Sciatic nerve (tissue), 2 donors: ENCODE data around the gene ZFPM1. TPM values are rescaled to one million over a fixed set of nuclear protein-coding genes. Genes with fewer than 3 reads are reported as not detected.

Experiments
- ATAC-seq: fragments of 200-7000 bp; cut with Tn5 transposase; one replicate; pipeline ENCODE4 v1.9.1; 2020; ENCODE audit warnings: mild to moderate bottlenecking, moderate library complexity
- DNase-seq: peaks from one replicate; pipeline ENCODE4 v3.0.0-alpha.2; 2020; ENCODE audit warnings: low spot score
- intact Hi-C: fragments of 100-400 bp; cut with DNase I; formaldehyde crosslinking; loops from one replicate; pipeline ENCODE4 v1.14.2; 2022
- total RNA-seq: library from RNA; stranded (reverse); fragmentation: NEBNext Ultra II Directional; extraction: Animal tissue kit (Norgen Biotek cat#: 25700); gene quantifications from one replicate; pipeline ENCODE4 v1.2.1, GENCODE V29; 2021
- donor health status: DM: no; HTN: no; CAD: no.
- donor health status: DM: no; HTN: no; CAD: no.

ZFPM1 gene
- total RNA-seq, 1 donor from 2014 or later, result 3.9 TPM

DNA sequence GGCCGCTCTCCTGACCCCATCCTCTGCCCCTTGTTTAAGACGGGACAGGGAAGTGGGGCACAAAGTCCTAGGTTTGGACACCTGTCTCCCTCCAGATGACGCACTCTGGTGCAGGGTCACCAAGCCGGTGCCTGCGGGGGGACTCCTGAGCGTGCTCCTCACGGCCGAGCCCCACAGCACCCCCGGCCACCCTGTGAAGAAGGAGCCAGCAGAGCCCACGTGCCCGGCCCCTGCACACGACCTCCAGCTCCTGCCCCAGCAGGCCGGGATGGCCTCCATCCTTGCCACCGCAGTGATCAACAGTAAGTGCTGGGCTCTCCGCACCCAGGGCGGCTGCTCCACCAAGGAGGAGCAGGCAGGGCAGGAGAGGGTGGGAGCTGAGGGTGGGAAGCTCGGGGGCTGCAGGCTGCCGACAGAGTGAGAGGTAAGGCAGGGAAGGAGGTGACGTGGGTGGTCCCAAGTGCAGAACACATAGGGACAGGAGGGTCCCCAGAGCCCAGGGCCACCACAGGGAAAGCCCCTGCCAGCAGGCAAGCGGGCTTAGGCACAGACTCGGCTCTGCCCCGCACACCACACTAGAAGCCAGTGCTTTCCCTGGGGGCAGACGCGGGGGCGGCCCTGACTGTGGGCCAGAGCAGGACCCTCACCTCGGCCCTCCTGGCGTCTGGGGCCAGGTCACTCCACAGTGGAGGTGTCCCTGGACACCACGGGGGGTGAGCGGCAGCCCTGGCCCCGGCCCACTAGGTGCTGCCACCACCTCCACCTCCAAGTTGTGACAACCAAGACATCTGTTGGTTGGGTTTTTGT, 75.1 kb downstream of the ZFPM1 start:
- intact Hi-C loops, result loop anchor here (2.0 kb wide), 1 partner anchor 85 kb away; no protein-coding TSS in a partner anchor
- ATAC-seq, result no peak
- DNase-seq, result no peak

DNA sequence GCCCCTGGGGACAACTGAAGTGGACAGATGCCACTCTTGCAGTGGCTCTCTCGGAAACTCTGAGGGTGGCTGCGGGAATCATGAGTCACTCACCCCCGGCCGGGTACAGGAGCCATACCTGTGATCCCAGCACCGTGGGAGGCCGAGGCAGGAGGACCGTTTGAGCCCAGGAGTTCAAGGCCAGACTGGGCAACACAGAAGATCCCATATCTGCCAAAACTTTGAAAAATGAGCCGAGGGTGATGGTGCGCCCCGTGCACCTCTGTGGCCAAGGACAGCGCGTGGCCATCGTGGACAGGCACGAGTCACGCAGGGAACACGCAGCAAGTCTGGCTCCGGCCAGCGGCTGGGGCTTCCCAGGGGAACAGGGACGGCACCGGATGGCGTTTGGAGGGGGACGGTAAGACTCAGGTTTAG, 75.8 kb downstream of the ZFPM1 start:
- intact Hi-C loops, result loop anchor here (2.0 kb wide), 1 partner anchor 86 kb away; no protein-coding TSS in a partner anchor
- no peak for ATAC-seq
- DNase-seq, result no peak

DNA sequence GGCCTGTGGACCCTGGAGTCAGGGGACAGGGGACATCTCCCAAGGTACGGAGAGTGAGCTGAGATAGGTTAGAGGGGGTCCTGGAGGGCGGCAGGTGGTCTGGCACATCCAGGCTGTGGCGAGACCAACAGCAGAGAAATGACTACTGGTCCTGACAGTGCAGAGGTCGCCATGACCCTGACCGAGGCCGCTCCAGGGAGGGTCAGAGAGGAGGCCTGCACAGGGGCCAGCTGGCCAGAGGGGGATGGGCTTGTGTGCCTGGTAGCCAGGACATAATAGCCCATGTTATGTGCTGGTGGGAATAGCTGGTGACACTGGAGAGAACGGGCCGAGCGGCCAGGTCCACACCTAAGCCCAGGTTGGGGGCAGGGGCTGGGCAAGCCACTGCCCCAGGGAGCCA, 76.5 kb downstream of the ZFPM1 start:
- no peak for DNase-seq
- intact Hi-C loops, result loop anchor here (2.0 kb wide), 1 partner anchor 87 kb away; no protein-coding TSS in a partner anchor

DNA sequence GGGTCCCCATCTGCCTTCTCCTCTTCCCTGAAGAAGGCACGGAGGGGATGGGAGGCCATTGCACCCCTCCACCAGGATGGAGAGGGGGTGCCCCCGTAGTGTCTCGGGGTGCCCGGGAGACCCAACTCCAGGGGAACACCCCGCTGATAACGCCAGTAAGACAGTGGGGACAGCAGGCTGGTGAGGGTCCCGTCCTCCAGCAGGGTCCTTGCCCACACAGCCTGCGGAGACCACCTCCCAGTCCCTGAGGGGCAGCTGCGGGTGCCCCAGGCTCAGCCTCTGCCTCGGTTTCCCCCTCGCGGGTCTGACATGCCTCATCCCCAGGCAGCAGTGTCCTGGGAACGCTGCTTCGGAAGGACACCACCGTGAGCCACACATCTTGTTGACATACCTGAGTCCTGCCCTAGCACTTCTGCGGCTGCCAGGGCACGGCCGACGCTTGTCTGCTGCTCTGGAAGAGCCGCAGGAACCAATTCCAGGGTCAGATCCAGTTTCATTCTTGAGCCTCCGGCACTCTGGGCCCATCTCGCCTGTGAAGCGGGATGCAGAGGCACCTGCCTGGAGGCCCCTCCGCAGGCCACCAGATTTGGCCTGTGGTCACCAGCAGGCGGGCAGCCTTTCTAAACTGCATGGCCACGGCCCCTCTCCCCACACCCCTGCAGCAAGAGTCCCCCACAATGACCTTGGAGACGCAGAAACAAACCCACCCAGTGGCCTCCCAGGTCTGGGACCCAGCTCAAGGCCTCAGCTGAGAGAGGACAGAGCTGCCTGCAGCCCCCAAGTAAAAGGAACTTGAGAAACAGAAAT, 77.2 kb downstream of the ZFPM1 start:
- ATAC-seq, result no peak
- intact Hi-C loops, result no loop called here
- no peak for DNase-seq

More for the DNA sequence above, 76.5 kb downstream of the ZFPM1 start:
- ATAC-seq, result no peak

DNA sequence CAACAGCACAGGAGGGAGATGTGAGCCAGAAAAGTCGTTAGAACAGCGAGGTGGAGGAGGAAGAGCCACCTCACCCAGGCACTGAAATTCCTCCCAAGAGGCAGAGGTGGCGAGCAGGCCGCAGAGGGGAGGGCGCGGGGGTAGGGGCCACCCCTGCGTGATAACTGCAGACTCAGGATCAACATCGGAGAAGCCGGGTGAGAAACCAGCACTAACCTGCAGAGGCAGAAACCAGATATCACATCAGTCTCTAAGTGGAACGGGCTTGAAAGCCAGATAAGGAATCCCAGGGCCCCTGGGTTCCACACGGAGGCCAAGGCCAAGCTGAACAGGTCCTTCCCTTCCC, 77.8 kb downstream of the ZFPM1 start:
- ATAC-seq, result no peak
- intact Hi-C loops, result no loop called here
- no peak for DNase-seq

DNA sequence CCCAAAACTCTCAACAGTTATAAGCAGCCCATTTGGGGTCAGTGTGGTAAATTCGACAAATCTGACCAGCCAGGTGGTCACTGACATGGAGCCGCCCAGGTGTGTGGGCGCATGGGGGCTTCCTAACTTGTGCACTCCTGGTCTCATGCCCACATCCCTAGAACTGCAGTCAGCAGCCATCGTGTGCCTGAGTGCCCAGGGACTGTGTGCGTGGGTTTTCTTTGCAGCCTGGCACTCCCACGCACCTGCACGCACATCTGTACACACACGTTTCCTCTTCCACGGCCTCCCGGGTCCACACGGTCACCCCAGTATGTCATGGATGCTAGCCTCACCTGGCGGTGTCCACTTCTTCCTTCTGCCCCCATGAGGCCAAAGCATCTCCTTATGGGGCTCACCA, 78.3 kb downstream of the ZFPM1 start:
- ATAC-seq (no peak), DNase-seq (no peak)
- intact Hi-C loops, result no loop called here

DNA sequence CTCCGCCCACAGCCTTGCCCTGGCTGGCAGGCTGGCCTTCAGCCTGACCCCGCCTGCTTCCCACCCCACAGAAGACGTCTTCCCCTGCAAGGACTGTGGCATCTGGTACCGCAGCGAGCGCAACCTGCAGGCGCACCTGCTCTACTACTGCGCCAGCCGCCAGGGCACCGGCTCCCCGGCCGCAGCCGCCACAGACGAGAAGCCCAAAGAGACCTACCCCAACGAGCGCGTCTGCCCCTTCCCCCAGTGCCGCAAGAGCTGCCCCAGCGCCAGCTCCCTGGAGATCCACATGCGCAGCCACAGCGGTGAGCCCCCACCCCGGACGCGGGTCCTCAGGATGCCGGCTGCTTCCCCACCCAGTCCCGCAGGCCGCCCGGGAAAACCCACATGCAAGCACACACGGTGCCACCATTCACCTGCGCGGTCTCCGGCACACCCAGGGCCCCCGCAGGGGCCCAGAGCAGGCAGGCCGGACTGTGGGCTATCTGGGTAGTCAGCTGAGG, 78.9 kb downstream of the ZFPM1 start:
- DNase-seq (no peak), ATAC-seq (no peak)
- intact Hi-C loops, result no loop called here

DNA sequence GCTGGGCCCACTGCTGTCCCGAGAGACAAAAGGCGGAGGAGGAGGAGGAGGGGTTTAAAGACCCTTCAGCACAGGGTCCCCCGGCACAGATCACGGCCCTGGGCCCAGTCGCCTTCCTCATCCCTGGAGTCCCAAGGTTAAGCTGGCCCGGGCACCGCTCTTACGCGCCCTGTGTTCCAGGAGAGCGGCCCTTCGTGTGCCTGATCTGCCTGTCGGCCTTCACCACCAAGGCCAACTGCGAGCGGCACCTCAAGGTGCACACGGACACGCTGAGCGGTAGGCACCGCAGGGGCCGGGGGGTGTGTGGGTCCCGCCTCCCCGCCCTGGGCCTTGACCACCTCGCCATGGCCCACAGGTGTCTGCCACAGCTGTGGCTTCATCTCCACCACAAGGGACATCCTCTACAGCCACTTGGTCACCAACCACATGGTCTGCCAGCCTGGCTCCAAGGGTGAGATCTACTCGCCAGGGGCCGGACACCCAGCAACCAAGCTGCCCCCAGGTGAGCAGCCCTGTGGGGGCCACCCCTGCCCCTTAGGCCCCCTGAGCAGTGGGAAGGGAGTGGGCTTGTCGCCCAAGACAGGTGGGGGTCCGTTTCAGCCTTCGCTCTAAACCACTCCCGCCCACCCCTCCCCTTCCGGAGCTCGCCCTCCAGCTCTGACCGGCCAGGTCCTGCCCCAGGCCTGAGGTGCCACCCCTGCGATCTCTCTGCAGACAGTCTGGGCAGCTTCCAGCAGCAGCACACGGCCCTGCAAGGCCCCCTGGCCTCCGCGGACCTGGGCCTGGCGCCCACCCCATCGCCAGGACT, 79.6 kb downstream of the ZFPM1 start:
- no peak for DNase-seq
- intact Hi-C loops, result no loop called here
- no peak for ATAC-seq

DNA sequence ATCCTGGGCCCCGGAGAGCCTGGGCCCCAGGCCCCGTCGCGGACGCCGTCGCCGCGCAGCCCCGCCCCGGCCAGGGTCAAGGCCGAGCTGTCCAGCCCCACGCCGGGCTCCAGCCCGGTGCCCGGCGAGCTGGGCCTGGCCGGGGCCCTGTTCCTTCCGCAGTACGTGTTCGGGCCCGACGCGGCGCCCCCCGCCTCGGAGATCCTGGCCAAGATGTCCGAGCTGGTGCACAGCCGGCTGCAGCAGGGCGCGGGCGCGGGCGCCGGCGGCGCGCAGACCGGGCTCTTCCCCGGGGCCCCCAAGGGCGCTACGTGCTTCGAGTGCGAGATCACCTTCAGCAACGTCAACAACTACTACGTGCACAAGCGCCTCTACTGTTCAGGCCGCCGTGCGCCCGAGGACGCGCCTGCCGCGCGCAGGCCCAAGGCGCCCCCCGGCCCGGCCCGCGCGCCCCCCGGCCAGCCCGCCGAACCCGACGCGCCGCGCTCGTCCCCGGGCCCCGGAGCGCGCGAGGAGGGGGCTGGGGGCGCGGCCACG, 80.4 kb downstream of the ZFPM1 start:
- no peak for DNase-seq
- no peak for ATAC-seq
- intact Hi-C loops, result no loop called here

DNA sequence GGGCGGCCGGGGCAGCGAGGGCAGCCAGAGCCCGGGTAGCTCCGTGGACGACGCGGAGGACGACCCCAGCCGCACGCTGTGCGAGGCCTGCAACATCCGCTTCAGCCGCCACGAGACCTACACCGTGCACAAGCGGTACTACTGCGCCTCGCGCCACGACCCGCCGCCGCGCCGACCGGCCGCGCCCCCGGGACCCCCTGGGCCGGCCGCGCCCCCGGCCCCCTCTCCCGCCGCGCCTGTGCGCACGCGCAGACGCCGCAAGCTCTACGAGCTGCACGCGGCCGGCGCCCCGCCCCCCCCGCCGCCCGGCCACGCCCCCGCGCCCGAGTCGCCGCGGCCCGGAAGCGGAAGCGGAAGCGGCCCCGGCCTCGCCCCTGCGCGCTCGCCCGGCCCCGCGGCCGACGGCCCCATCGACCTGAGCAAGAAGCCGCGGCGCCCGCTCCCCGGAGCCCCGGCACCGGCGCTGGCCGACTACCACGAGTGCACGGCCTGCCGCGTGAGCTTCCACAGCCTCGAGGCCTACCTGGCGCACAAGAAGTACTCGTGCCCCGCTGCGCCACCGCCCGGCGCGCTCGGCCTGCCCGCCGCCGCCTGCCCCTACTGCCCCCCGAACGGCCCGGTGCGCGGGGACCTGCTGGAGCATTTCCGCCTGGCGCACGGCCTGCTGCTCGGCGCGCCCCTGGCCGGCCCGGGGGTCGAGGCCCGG, 81.0 kb downstream of the ZFPM1 start:
- ATAC-seq (peak; percentile 64), DNase-seq (peak; percentile 88)
- intact Hi-C loops, result no loop called here

DNA sequence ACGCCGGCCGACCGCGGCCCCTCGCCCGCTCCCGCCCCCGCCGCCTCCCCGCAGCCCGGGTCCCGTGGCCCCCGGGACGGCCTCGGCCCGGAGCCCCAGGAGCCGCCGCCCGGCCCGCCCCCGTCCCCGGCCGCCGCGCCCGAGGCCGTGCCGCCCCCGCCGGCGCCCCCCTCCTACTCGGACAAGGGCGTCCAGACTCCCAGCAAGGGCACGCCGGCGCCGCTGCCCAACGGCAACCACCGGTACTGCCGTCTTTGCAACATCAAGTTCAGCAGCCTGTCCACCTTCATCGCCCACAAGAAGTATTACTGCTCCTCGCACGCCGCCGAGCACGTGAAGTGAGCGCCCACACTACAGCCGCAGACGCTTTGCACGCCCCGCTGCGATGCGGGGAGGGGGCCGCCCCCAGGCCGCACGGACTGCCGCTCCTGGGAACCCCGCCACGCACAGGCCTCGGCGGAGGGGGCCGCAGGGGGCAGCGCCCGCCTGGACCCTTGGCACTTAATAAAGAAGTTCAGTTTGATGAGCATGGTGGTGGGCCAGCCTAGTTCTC, 81.6 kb downstream of the ZFPM1 start:
- intact Hi-C loops, result no loop called here
- ATAC-seq (no peak), DNase-seq (no peak)

DNA sequence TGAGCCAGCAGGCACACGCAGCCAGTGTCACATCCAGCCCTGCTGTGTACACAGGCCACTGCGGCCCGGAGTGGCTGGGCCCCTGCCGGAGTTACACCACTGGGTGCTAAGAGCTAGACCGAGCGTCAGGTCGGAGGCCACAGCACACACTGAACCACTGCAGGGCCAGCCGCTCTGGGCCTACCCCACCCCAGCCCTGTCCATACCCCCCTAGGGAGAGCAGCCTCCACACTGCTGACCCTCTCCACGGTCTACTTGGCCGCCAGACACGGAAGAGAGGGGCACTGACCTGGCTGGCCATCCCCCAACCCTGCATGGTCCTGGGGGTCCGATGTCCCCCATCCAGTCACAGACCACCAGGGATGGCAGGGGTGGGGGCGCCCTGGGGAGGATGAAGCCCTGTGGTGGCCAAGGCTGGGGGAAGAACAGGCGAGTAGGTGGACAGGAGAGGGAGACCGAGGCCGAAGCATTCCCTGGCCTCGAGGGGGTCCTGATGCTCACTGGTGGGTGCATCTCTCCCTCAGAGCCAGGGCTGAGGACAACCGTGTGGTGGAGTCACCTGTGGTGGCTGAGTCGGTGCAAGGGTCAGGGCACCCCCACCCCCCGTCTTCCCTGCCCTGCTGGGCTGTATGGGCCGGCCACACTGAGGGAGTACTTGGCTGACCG, 82.2 kb downstream of the ZFPM1 start:
- intact Hi-C loops, result no loop called here
- DNase-seq, result no peak
- ATAC-seq, result no peak

DNA sequence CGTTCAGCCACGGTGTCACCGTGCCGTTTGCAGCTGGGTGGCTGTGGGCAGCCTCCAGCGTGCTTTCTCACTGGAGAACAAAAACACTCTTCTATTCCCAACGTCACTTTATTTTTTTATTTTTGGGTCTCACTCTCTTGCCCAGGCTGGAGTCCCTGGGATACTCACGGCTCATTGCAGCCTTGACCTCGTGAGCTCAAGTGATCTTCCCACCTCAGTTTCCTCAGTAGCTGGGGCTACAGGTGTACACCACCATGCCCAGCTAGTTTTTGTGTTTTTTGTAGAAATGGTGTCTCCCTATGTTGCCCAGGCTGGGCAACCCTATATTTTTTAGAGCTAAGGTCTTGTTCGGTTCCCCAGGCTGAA, 82.8 kb downstream of the ZFPM1 start:
- intact Hi-C loops, result no loop called here
- DNase-seq (no peak), ATAC-seq (no peak)

DNA sequence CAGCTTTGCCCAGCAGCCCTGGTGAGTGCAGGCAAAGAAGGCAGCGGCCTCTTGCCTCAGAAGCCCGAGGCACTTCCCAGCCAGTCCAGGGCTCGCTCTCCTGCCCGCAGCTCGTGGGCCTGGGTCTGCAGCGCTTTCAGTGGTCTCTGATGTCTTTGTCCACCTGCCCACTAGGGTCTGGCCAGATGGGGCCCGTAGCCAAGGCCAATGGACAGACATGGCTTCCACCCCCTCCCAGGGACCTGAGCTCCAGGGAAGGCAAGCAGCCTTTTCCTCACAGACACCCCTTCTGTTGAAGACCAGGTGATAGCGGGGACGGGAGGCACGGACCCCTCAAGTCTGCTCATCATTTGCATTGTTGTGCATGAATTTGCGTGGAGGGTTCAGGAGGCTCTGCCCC, 83.4 kb downstream of the ZFPM1 start:
- ATAC-seq (no peak), DNase-seq (no peak)
- intact Hi-C loops, result no loop called here

DNA sequence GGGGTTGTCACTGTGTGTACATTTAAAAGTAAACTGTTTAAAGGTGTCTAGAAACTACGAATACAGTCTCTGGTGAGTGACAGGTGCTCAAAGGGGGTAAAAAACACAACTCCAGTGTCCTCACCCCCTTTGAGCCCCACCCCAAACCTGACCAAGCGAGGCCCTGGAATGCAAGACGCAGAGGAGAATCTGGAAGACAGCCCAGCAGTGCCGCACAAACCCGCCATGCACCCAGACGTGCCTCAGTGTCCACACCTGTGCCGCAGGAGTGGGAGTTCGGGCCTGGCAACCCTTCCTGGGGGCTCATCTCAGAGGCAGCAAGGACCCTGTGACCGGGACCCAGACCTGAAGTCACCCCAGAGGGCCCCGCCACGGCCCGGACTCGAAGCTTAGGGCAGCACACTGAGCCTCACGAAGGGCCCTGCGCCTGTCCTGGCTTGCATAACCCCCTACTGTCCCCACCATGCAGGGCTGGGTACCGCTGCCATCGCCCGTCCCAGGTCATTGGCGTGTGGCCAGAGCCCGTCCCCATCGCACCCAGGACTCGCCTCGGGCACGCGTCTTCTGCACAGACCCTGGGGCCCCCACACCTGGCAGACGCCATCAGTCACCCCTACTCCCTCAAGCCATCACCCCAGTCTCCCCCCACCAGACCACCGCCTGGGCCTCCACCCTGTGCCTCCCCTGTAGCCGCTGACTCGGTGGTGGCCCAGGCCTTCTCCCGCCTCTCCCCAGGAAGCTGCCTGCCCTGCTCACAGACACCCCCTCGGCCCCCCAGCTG, 84.1 kb downstream of the ZFPM1 start:
- DNase-seq (no peak), ATAC-seq (no peak)
- intact Hi-C loops, result no loop called here

DNA sequence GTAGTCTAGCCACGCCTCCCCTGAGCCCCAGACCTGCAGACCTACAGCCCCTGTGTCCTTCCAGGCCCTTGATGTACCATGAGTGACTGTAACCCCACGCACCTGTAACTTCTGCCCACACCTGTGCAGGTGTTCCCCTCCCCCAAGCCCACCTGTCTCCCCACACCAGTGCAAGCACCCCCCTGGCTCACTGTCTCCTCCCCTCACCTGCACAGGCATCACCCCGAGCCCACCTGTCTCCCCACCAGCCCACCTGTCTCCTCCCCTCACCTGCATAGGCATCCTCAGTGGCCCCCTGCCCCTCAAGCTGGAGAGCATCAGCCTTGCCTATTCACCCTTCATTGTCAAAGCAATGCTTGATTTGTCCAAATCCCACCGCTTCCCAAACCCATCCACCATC, 84.8 kb downstream of the ZFPM1 start:
- ATAC-seq, result no peak
- intact Hi-C loops, result no loop called here
- DNase-seq, result no peak
